NT2/D1 (cell line): ENCODE results near the gene CAD.

Source experiments
- SUZ12 ChIP-seq: IDR thresholded peaks from 2 replicates; pipeline ENCODE4 v1.6.1; 2011; ENCODE audit not compliant: insufficient read length, insufficient read depth; ENCODE audit errors: extremely low read depth
- YY1 ChIP-seq: IDR thresholded peaks from 2 replicates; pipeline ENCODE4 v1.6.1; 2011; ENCODE audit not compliant: insufficient read length, insufficient read depth
- ZNF274 ChIP-seq: IDR thresholded peaks from 2 replicates; pipeline ENCODE4 v1.6.1; 2011; ENCODE audit warnings: mild to moderate bottlenecking, low read depth, low read length

DNA sequence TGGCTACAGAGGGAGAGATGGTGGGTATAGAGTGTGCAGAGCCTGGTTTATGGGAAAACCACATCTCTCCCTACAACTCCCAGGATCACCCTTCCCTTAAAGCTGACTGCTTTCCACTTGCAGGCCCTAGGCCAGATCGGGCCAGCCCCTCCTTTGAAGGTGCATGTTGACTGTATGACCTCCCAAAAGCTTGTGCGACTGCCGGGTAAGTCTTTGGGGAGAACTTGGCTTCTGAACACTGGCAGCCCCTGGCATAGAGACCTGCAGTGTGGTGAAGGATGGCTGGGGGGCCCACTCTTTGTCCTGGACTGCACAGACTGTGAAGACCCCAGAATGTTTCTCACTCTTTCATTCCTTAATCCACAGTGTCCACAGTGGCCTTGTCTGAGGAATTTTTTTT lies 19.5 kb downstream of the CAD start:
- TF ChIP-seq SUZ12 (no peak), ZNF274 (no peak), YY1 (no peak)
